ENCODE measurements around the gene SLC39A9.
A peak's percentile ranks its signal among the peaks of the same experiment; 100 is the strongest.

SLC39A9 gene

GRCh38 chr14:69398053-69398817 is at the start of gene SLC39A9, which contains the start of gene ERH:
TSS of gene SLC39A9 (plus strand) at chr14:69398692. CDS start at chr14:69399370, 678 bp downstream.
TSS of gene ERH (minus strand) at chr14:69398299. CDS start at chr14:69398233, 66 bp downstream.
- DNase-seq (ENCODE audit: low read depth): peak; percentile 91

GRCh38 chr14:69349091-69349777 is 49.3 kb upstream of the SLC39A9 start:
- no peak for DNase-seq (ENCODE audit: low read depth)

GRCh38 chr14:69350892-69351291 is 47.6 kb upstream of the SLC39A9 start:
- DNase-seq (ENCODE audit: low read depth): no peak

- DNase-seq (ENCODE audit: low read depth): no peak
These were observed 47.1 kb upstream of the SLC39A9 start for GRCh38 chr14:69351385-69351784.

- no peak for DNase-seq (ENCODE audit: low read depth)
These were observed 46.6 kb upstream of the SLC39A9 start for GRCh38 chr14:69351911-69352310.

- no peak for DNase-seq (ENCODE audit: low read depth)
These were observed 45.3 kb upstream of the SLC39A9 start for GRCh38 chr14:69353168-69353567.

- DNase-seq (ENCODE audit: low read depth): peak; percentile 46
These were observed 43.9 kb upstream of the SLC39A9 start for GRCh38 chr14:69354383-69355153.

GRCh38 chr14:69355154-69355597 is 43.3 kb upstream of the SLC39A9 start:
- no peak for DNase-seq (ENCODE audit: low read depth)

- no peak for DNase-seq (ENCODE audit: low read depth)
These were observed 42.7 kb upstream of the SLC39A9 start for GRCh38 chr14:69355607-69356281.

GRCh38 chr14:69356903-69357543 is 41.5 kb upstream of the SLC39A9 start:
- no peak for DNase-seq (ENCODE audit: low read depth)

GRCh38 chr14:69357544-69358200 is 40.8 kb upstream of the SLC39A9 start:
- DNase-seq (ENCODE audit: low read depth): no peak

GRCh38 chr14:69358233-69358963 is 40.1 kb upstream of the SLC39A9 start:
- DNase-seq (ENCODE audit: low read depth): peak; percentile 13

GRCh38 chr14:69358966-69359365 is 39.5 kb upstream of the SLC39A9 start:
- no peak for DNase-seq (ENCODE audit: low read depth)

GRCh38 chr14:69360438-69361108 is 37.9 kb upstream of the SLC39A9 start:
- no peak for DNase-seq (ENCODE audit: low read depth)

- no peak for DNase-seq (ENCODE audit: low read depth)
These were observed 35.4 kb upstream of the SLC39A9 start for GRCh38 chr14:69363055-69363454.

GRCh38 chr14:69363964-69364363 is 34.5 kb upstream of the SLC39A9 start:
- DNase-seq (ENCODE audit: low read depth): no peak

GRCh38 chr14:69364378-69364777 is 34.1 kb upstream of the SLC39A9 start:
- DNase-seq (ENCODE audit: low read depth): no peak

GRCh38 chr14:69366069-69366468 is 32.4 kb upstream of the SLC39A9 start:
- no peak for DNase-seq (ENCODE audit: low read depth)

GRCh38 chr14:69366761-69367160 is 31.7 kb upstream of the SLC39A9 start:
- DNase-seq (ENCODE audit: low read depth): no peak

GRCh38 chr14:69368381-69368780 is 30.1 kb upstream of the SLC39A9 start:
- DNase-seq (ENCODE audit: low read depth): no peak
